ENCODE results near the gene ABHD17C.
A peak's percentile ranks its signal among the peaks of the same experiment; 100 is the strongest.

The ABHD17C gene

GRCh38 chr15:80673561-80674244, 21.4 kb upstream of the ABHD17C start:
- Histone ChIP-seq H3K18ac (ENCODE audit: low read length) (no peak overlapping the region), H3K79me1 (ENCODE audit: low read length) (peaks cover 3% of the 10 kb centered on the region), H3K9me3 (ENCODE audit: insufficient read depth, low read depth, low read length) (peaks cover 6% of the 10 kb centered on the region), H3K27ac (ENCODE audit: low read depth, low read length) (no peak overlapping the region), H3K4ac (ENCODE audit: low read depth, low read length) (no peak overlapping the region), H3K4me3 (ENCODE audit: low read depth, low read length) (peak overlapping the region; percentile 6), H4K91ac (ENCODE audit: low read depth, low read length) (peak overlapping the region; percentile 13), H3K23ac (ENCODE audit: low read length) (no peak overlapping the region), H2AFZ (ENCODE audit: insufficient read depth, low read length, poor library complexity) (no peak overlapping the region), H3K4me2 (ENCODE audit: low read length) (no peak overlapping the region), H3K27me3 (ENCODE audit: insufficient read depth, low read length) (no peaks in the 10 kb centered on the region), H2BK12ac (ENCODE audit: low read length) (no peak overlapping the region), H4K12ac (ENCODE audit: low read depth, low read length) (no peak overlapping the region), H3K14ac (ENCODE audit: low read length) (no peak overlapping the region), H3K4me1 (ENCODE audit: control insufficient read depth in 1 of 2, insufficient read depth in 2 of 2, low read length in 2 of 2) (peaks cover 2 to 6% of the 10 kb centered on the region in 2 experiments), H2BK120ac (ENCODE audit: insufficient read depth, low read length, poor library complexity) (peak overlapping the region; percentile 31), H4K8ac (ENCODE audit: low read depth, low read length) (no peak overlapping the region), H2AK5ac (ENCODE audit: low read length) (no peak overlapping the region), H3K79me2 (ENCODE audit: control insufficient read depth, insufficient read depth, low read length, poor library complexity) (no peaks in the 10 kb centered on the region), H3K9ac (ENCODE audit: low read length) (no peak overlapping the region), H2BK5ac (ENCODE audit: low read depth, low read length, poor library complexity) (no peak overlapping the region), H3K36me3 (ENCODE audit: control insufficient read depth in 1 of 2, insufficient read depth in 2 of 2, low read length in 2 of 2) (no peaks in the 10 kb centered on the region)
- no CpG with 5 or more reads among the region's 6 CpGs for WGBS (ENCODE audit: extremely low coverage, insufficient coverage, insufficient read length)
- DNase-seq = no peak

- Histone ChIP-seq H3K9me3 (ENCODE audit: insufficient read depth, low read depth, low read length) (peaks cover 6% of the 10 kb centered on the region), H3K27me3 (ENCODE audit: insufficient read depth, low read length) (no peaks in the 10 kb centered on the region), H3K79me1 (ENCODE audit: low read length) (peaks cover 6% of the 10 kb centered on the region), H3K4ac (ENCODE audit: low read depth, low read length) (no peak overlapping the region), H3K18ac (ENCODE audit: low read length) (no peak overlapping the region), H3K14ac (ENCODE audit: low read length) (no peak overlapping the region), H3K4me3 (ENCODE audit: low read depth, low read length) (no peak overlapping the region), H3K9ac (ENCODE audit: low read length) (no peak overlapping the region), H3K4me2 (ENCODE audit: low read length) (no peak overlapping the region), H3K36me3 (ENCODE audit: control insufficient read depth in 1 of 2, insufficient read depth in 2 of 2, low read length in 2 of 2) (no peaks in the 10 kb centered on the region), H2AFZ (ENCODE audit: insufficient read depth, low read length, poor library complexity) (no peak overlapping the region), H3K23ac (ENCODE audit: low read length) (no peak overlapping the region), H2BK5ac (ENCODE audit: low read depth, low read length, poor library complexity) (no peak overlapping the region), H3K27ac (ENCODE audit: low read depth, low read length) (no peak overlapping the region), H4K8ac (ENCODE audit: low read depth, low read length) (no peak overlapping the region), H4K91ac (ENCODE audit: low read depth, low read length) (peak overlapping the region; percentile 26), H2AK5ac (ENCODE audit: low read length) (no peak overlapping the region), H3K4me1 (ENCODE audit: control insufficient read depth in 1 of 2, insufficient read depth in 2 of 2, low read length in 2 of 2) (peaks cover 2 to 8% of the 10 kb centered on the region in 2 experiments), H4K12ac (ENCODE audit: low read depth, low read length) (no peak overlapping the region), H2BK12ac (ENCODE audit: low read length) (no peak overlapping the region), H2BK120ac (ENCODE audit: insufficient read depth, low read length, poor library complexity) (no peak overlapping the region), H3K79me2 (ENCODE audit: control insufficient read depth, insufficient read depth, low read length, poor library complexity) (no peaks in the 10 kb centered on the region)
- DNase-seq = no peak
These were observed 20.9 kb upstream of the ABHD17C start for GRCh38 chr15:80674245-80674614.

GRCh38 chr15:80677041-80677440, 18.1 kb upstream of the ABHD17C start:
- Histone ChIP-seq H3K4ac (ENCODE audit: low read depth, low read length) (no peak overlapping the region), H3K18ac (ENCODE audit: low read length) (no peak overlapping the region), H4K12ac (ENCODE audit: low read depth, low read length) (no peak overlapping the region), H2BK5ac (ENCODE audit: low read depth, low read length, poor library complexity) (no peak overlapping the region), H2AFZ (ENCODE audit: insufficient read depth, low read length, poor library complexity) (no peak overlapping the region), H3K27ac (ENCODE audit: low read depth, low read length) (no peak overlapping the region), H2BK120ac (ENCODE audit: insufficient read depth, low read length, poor library complexity) (peak overlapping the region; percentile 15), H3K79me2 (ENCODE audit: control insufficient read depth, insufficient read depth, low read length, poor library complexity) (no peaks in the 10 kb centered on the region), H2BK12ac (ENCODE audit: low read length) (no peak overlapping the region), H3K9ac (ENCODE audit: low read length) (no peak overlapping the region), H3K14ac (ENCODE audit: low read length) (no peak overlapping the region), H3K79me1 (ENCODE audit: low read length) (peaks cover 13% of the 10 kb centered on the region), H3K36me3 (ENCODE audit: control insufficient read depth in 1 of 2, insufficient read depth in 2 of 2, low read length in 2 of 2) (no peaks in the 10 kb centered on the region), H3K27me3 (ENCODE audit: insufficient read depth, low read length) (no peaks in the 10 kb centered on the region), H3K9me3 (ENCODE audit: insufficient read depth, low read depth, low read length) (no peaks in the 10 kb centered on the region), H4K8ac (ENCODE audit: low read depth, low read length) (no peak overlapping the region), H3K4me3 (ENCODE audit: low read depth, low read length) (no peak overlapping the region), H3K23ac (ENCODE audit: low read length) (no peak overlapping the region), H3K4me1 (ENCODE audit: control insufficient read depth in 1 of 2, insufficient read depth in 2 of 2, low read length in 2 of 2) (peaks cover 12 to 17% of the 10 kb centered on the region in 2 experiments), H2AK5ac (ENCODE audit: low read length) (no peak overlapping the region), H3K4me2 (ENCODE audit: low read length) (no peak overlapping the region), H4K91ac (ENCODE audit: low read depth, low read length) (no peak overlapping the region)
- WGBS (ENCODE audit: extremely low coverage, insufficient coverage, insufficient read length) = no CpG with 5 or more reads among the region's 2 CpGs
- DNase-seq = no peak

GRCh38 chr15:80679167-80679803, 15.8 kb upstream of the ABHD17C start:
- Histone ChIP-seq H3K79me1 (ENCODE audit: low read length) (peaks cover 13% of the 10 kb centered on the region), H3K36me3 (ENCODE audit: control insufficient read depth in 1 of 2, insufficient read depth in 2 of 2, low read length in 2 of 2) (no peaks in the 10 kb centered on the region), H2AK5ac (ENCODE audit: low read length) (no peak overlapping the region), H3K4me3 (ENCODE audit: low read depth, low read length) (no peak overlapping the region), H2BK120ac (ENCODE audit: insufficient read depth, low read length, poor library complexity) (peak overlapping the region; percentile 79), H2AFZ (ENCODE audit: insufficient read depth, low read length, poor library complexity) (peak overlapping the region; percentile 45), H3K27ac (ENCODE audit: low read depth, low read length) (peak overlapping the region; percentile 93), H3K18ac (ENCODE audit: low read length) (no peak overlapping the region), H4K8ac (ENCODE audit: low read depth, low read length) (no peak overlapping the region), H3K9me3 (ENCODE audit: insufficient read depth, low read depth, low read length) (no peaks in the 10 kb centered on the region), H4K12ac (ENCODE audit: low read depth, low read length) (no peak overlapping the region), H3K4ac (ENCODE audit: low read depth, low read length) (no peak overlapping the region), H3K4me1 (ENCODE audit: control insufficient read depth in 1 of 2, insufficient read depth in 2 of 2, low read length in 2 of 2) (peaks cover 12 to 17% of the 10 kb centered on the region in 2 experiments), H2BK5ac (ENCODE audit: low read depth, low read length, poor library complexity) (peak overlapping the region; percentile 24), H3K27me3 (ENCODE audit: insufficient read depth, low read length) (no peaks in the 10 kb centered on the region), H3K23ac (ENCODE audit: low read length) (no peak overlapping the region), H3K9ac (ENCODE audit: low read length) (no peak overlapping the region), H3K4me2 (ENCODE audit: low read length) (peak overlapping the region; percentile 47), H4K91ac (ENCODE audit: low read depth, low read length) (peak overlapping the region; percentile 75), H2BK12ac (ENCODE audit: low read length) (peak overlapping the region; percentile 15), H3K79me2 (ENCODE audit: control insufficient read depth, insufficient read depth, low read length, poor library complexity) (no peaks in the 10 kb centered on the region), H3K14ac (ENCODE audit: low read length) (no peak overlapping the region)
- DNase-seq = peak; percentile 91 to 94
- WGBS (ENCODE audit: extremely low coverage, insufficient coverage, insufficient read length) = no CpG with 5 or more reads among the region's 7 CpGs
